NCI-H510A (cell line): Measurements from ENCODE around the gene PTBP3.

ENCODE experiments used
- DNase-seq: peaks from one replicate; lab custom pipeline; 2025; lab: John Stamatoyannopoulos, UW

The PTBP3 gene

GRCh38 chr9:112360047-112360804 is 26.8 kb upstream of the PTBP3 start:
- DNase-seq: no peak

GRCh38 chr9:112355427-112355897 is 22.0 kb upstream of the PTBP3 start:
- no peak for DNase-seq

- DNase-seq: no peak
Observed at GRCh38 chr9:112354081-112354743, 20.8 kb upstream of the PTBP3 start.

- DNase-seq: no peak
Observed at GRCh38 chr9:112352209-112352608, 18.8 kb upstream of the PTBP3 start.

GRCh38 chr9:112351184-112351583 is 17.8 kb upstream of the PTBP3 start:
- no peak for DNase-seq

GRCh38 chr9:112349008-112349333 is 15.6 kb upstream of the PTBP3 start:
- DNase-seq: no peak

GRCh38 chr9:112348257-112349007 is 15.0 kb upstream of the PTBP3 start:
- no peak for DNase-seq

- DNase-seq: no peak
Observed at GRCh38 chr9:112341730-112342129, 8.3 kb upstream of the PTBP3 start.

- DNase-seq: no peak
Observed at GRCh38 chr9:112339886-112340285, 6.5 kb upstream of the PTBP3 start.

- no peak for DNase-seq
Observed at GRCh38 chr9:112338561-112338960, 5.1 kb upstream of the PTBP3 start.

- DNase-seq: no peak
Observed at GRCh38 chr9:112337547-112337946, 4.1 kb upstream of the PTBP3 start.

- no peak for DNase-seq
Observed at GRCh38 chr9:112334432-112334841, 1.0 kb upstream of the PTBP3 start.

- DNase-seq: peak; percentile 96
Observed at GRCh38 chr9:112333639-112334431, 416 bp upstream of the PTBP3 start.

GRCh38 chr9:112332674-112332976 is 794 bp downstream of the PTBP3 start:
- no peak for DNase-seq

- DNase-seq: no peak
Observed at GRCh38 chr9:112332214-112332613, 1.2 kb downstream of the PTBP3 start.

GRCh38 chr9:112331674-112331952 is 1.8 kb downstream of the PTBP3 start:
- no peak for DNase-seq

GRCh38 chr9:112328545-112328944 is 4.9 kb downstream of the PTBP3 start:
- no peak for DNase-seq

GRCh38 chr9:112327718-112328450 is 5.5 kb downstream of the PTBP3 start:
- DNase-seq: no peak

GRCh38 chr9:112326194-112326593 is 7.2 kb downstream of the PTBP3 start:
- no peak for DNase-seq

- no peak for DNase-seq
Observed at GRCh38 chr9:112325600-112325999, 7.8 kb downstream of the PTBP3 start.

GRCh38 chr9:112325127-112325526 is 8.3 kb downstream of the PTBP3 start:
- no peak for DNase-seq

GRCh38 chr9:112323378-112323854 is 10.0 kb downstream of the PTBP3 start:
- no peak for DNase-seq
